Neural crest cell (in vitro differentiated cells): ENCODE measurements around the gene SPDYC. TPM values are rescaled to one million over a fixed set of nuclear protein-coding genes. Genes with fewer than 3 reads are reported as not detected.
A peak's percentile ranks its signal among the peaks of the same experiment; 100 is the strongest.
"Not testable (repeated sequence)": the region's sequence is repeated elsewhere in the genome, so short reads cannot be mapped to it uniquely, and the experiment has no call there.

Experiments
- DNase-seq: peaks from one replicate; pipeline ENCODE4 v3.0.0; 2021; ENCODE audit warnings: low read depth, mixed read lengths, low spot score
- H3K27ac Mint-ChIP-seq: one replicate; pipeline ENCODE4 v1.8.0; 2021; ENCODE audit warnings: mild to moderate bottlenecking, mixed read lengths; ENCODE audit not compliant: unreplicated experiment
- H3K27me3 Mint-ChIP-seq: 2 replicates; pipeline ENCODE4 v1.8.0; 2021; ENCODE audit warnings: low read depth, mild to moderate bottlenecking, mixed read lengths
- H3K36me3 Mint-ChIP-seq: 2 replicates; pipeline ENCODE4 v1.8.0; 2021; ENCODE audit warnings: low read depth, mild to moderate bottlenecking, mixed read lengths
- H3K4me1 Mint-ChIP-seq: 2 replicates; pipeline ENCODE4 v1.8.0; 2021; ENCODE audit warnings: mixed read lengths
- H3K4me3 Mint-ChIP-seq: one replicate; pipeline ENCODE4 v1.8.0; 2021; ENCODE audit warnings: mild to moderate bottlenecking, mixed read lengths
- H3K9me3 Mint-ChIP-seq: 2 replicates; pipeline ENCODE4 v1.8.0; 2021; ENCODE audit warnings: mixed read lengths
- total RNA-seq: library from RNA; stranded (reverse); gene quantifications from 2 replicates; pipeline ENCODE4 v1.2.1, GENCODE V29; 2021
- TF ChIP-seq, protein P1 (sequence below): fragments of 200-600 bp; sonication (generic); conservative IDR thresholded peaks from 2 replicates; pipeline ENCODE4 v1.5.0; 2021; ENCODE audit warnings: antibody characterized with exemption, mild to moderate bottlenecking

Gene SPDYC
- total RNA-seq, 1 donor from 2014 or later, result not detected

DNA sequence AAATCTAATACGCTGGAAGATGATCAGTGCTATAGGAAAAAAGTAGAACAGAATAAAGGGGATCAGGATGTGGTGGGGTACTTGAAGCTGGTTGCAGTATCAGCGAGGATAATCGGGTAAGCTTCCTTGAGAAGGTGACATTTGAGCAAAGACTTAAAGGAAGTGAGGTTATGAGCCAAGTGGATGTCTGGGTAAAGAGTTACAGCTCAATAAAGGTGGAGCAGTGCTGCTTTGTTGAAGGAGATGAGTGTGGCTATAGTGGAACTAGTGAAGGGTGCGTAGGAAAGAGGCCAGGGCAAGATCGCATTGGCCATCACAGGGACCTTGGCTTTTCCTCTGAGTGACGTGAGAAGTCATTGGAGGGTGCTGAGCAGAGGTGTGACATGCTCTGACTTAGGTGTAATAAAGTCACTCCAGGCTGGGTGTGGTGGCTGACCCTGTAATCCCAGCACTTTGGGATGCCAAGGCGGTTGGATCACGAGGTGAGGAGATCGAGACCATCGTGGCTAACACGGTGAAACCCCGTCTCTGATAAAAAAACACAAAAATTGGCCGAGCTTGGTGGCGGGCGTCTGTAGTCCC is 33.4 kb upstream of the SPDYC start:
- TF ChIP-seq, protein P1, sequence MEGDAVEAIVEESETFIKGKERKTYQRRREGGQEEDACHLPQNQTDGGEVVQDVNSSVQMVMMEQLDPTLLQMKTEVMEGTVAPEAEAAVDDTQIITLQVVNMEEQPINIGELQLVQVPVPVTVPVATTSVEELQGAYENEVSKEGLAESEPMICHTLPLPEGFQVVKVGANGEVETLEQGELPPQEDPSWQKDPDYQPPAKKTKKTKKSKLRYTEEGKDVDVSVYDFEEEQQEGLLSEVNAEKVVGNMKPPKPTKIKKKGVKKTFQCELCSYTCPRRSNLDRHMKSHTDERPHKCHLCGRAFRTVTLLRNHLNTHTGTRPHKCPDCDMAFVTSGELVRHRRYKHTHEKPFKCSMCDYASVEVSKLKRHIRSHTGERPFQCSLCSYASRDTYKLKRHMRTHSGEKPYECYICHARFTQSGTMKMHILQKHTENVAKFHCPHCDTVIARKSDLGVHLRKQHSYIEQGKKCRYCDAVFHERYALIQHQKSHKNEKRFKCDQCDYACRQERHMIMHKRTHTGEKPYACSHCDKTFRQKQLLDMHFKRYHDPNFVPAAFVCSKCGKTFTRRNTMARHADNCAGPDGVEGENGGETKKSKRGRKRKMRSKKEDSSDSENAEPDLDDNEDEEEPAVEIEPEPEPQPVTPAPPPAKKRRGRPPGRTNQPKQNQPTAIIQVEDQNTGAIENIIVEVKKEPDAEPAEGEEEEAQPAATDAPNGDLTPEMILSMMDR, result no peak

DNA sequence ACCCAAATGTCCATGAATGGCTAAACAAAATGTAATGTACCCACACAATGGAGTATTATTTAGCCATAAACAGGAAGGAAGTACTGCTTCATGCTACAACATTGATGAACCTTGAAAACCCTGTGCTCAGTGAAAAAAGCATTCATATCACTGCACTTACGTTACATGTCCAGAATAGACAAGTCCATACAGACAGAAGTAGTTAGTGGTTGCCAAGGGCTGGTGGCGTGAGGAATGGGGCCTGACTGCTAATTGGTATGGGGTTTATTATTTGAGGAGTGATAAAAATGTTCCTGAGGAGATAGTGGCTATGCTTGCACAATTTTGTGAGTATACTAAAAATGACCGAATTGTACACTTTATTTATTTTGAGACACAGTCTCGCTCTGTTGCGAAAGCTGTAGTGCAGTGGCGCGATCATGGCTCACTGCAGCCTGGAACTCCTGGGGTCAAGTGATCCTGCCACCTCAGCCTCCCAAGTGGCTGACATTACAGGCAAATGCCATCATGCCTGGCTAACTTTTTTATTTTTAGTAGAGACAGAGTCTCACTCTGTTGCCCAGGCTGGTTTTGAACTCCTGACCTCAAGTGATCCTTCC is 28.0 kb upstream of the SPDYC start:
- Mint-ChIP-seq H3K9me3 (no peaks in the 10 kb centered on the region), H3K4me1 (no peaks in the 10 kb centered on the region), H3K4me3 (no peak overlapping the region), H3K27me3 (peaks cover 62% of the 10 kb centered on the region), H3K36me3 (no peaks in the 10 kb centered on the region), H3K27ac (no peak overlapping the region)
- TF ChIP-seq, protein P1, result no peak
- DNase-seq, result no peak

More for the DNA sequence above, 33.4 kb upstream of the SPDYC start:
- H3K9me3 Mint-ChIP-seq, result no peaks in the 10 kb centered on the region
- H3K27ac Mint-ChIP-seq, result no peak overlapping the region
- peak overlapping the region; percentile 53 for H3K4me3 Mint-ChIP-seq
- peaks cover 39% of the 10 kb centered on the region for H3K27me3 Mint-ChIP-seq
- no peaks in the 10 kb centered on the region for H3K36me3 Mint-ChIP-seq
- peaks cover 29% of the 10 kb centered on the region for H3K4me1 Mint-ChIP-seq
- no peak for DNase-seq

DNA sequence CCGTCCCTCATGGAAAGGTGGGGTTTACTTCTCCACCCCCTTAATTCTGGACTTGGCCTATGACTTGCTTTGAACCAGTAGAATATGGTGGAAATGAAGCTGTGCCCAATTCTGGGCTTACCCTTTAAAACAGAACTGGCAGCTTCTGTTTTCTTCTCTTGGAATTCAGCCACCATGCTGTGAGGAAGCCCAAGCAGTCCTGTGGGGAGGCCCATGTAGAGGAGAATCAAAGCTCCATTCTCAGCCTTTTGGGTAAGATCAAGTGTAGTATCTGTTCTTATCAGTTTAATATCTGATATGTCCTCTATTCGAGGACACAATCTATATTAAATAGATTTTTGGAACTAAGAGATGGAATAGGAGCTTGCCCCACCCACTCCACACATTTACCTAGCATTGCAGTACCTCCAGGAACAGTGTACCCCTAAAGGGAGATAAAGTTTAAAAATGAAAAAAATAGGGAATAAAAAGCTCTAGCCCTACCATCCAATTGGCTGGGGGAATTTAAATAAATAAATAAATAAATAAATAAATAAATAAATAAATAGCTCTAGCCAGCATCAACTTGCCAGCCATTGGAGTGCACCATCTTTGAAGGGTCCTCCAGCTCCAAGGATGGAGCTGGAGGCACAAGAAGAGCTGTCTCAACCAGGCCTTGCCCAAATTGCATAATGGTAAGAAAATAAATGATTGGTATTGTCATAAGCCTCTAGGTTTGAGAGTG is 22.5 kb upstream of the SPDYC start:
- no peak for DNase-seq
- H3K36me3 Mint-ChIP-seq, result no peaks in the 10 kb centered on the region
- no peak overlapping the region for H3K4me3 Mint-ChIP-seq
- peaks cover 42% of the 10 kb centered on the region for H3K27me3 Mint-ChIP-seq
- TF ChIP-seq, protein P1, result no peak
- H3K9me3 Mint-ChIP-seq, result no peaks in the 10 kb centered on the region
- H3K27ac Mint-ChIP-seq, result no peak overlapping the region
- peaks cover 6% of the 10 kb centered on the region for H3K4me1 Mint-ChIP-seq

DNA sequence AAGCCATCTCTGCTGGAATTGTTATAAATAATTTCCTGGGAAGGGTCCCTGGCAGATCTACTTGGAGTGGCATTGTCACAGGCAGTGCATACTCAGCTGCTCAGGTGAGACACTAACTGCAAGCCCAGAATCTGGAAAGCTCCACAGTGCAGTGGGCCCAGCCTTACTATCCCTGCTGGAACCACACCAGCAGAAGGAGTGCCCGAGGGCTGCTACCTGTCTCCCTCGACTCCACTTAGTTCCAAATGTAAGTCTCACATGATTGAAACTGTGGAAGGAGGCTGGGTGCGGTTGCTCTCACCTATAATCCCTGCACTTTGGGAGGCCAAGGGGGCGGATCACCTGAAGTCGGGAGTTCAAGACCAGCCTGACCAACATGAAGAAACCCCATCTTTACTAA is 21.4 kb upstream of the SPDYC start:
- peaks cover 49% of the 10 kb centered on the region for H3K27me3 Mint-ChIP-seq
- TF ChIP-seq, protein P1, result no peak
- DNase-seq, result no peak
- peaks cover 6% of the 10 kb centered on the region for H3K4me1 Mint-ChIP-seq
- no peaks in the 10 kb centered on the region for H3K9me3 Mint-ChIP-seq
- no peak overlapping the region for H3K4me3 Mint-ChIP-seq
- H3K36me3 Mint-ChIP-seq, result no peaks in the 10 kb centered on the region
- H3K27ac Mint-ChIP-seq, result no peak overlapping the region

DNA sequence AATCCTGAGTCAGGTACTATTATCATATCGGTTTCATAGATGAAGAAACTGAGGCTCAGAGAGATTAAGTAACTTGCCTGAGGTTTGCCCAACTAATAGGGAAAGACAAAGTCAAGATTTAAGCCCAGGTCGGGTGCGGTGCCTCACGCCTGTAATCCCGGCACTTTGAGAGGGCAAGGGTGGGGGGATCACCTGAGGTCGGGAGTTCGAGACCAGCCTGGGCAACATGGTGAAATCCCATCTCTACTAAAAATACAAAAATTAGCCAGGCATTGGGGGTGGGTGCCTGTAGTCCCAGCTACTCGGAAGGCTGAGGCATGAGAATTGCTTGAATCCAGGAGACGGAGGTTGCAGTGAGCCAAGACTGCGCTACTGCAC is 19.9 kb upstream of the SPDYC start:
- H3K36me3 Mint-ChIP-seq, DNase-seq, H3K4me3 Mint-ChIP-seq, H3K27ac Mint-ChIP-seq, H3K9me3 Mint-ChIP-seq, H3K4me1 Mint-ChIP-seq: not testable (repeated sequence)
- H3K27me3 Mint-ChIP-seq, result peaks cover 39% of the 10 kb centered on the region
